ENCODE data around the gene LITAF. TPM values are rescaled to one million over a fixed set of nuclear protein-coding genes. Genes with fewer than 3 reads are reported as not detected.

Gene LITAF
- total RNA-seq, 4 donors from 2014 or later: 32.8 to 193 (median 101) TPM

- in situ Hi-C loops (cut with MboI; ENCODE audit: low pct_ligation_motif_present in 1 of 4, low pct_unique_long_range_greater_than_20kb in 1 of 4, low sequenced_read_pairs in 3 of 4) (loop anchor here in 3 of 4 donors (5.0 to 25.0 kb wide), 4 partner anchors 112 to 568 kb away; no protein-coding TSS in a partner anchor), intact Hi-C loops (cut with DNase I; ENCODE audit: low total_unique reads) (loop anchor here (10.0 kb wide), 1 partner anchor 184 kb away; no protein-coding TSS in a partner anchor)
- H3K27ac ChIP-seq: no peak overlapping the region
- H3K36me3 ChIP-seq: no peaks in the 10 kb centered on the region
- no peak overlapping the region for H3K4me3 ChIP-seq
- no peaks in the 10 kb centered on the region for H3K9me3 ChIP-seq
- WGBS, 2 donors (ENCODE audit: low coverage in 1 of 2): 63 to 64% methylated on average over 2 to 8 of the region's 8 CpGs
- H3K27me3 ChIP-seq: peaks cover 6% of the 10 kb centered on the region
- no peak for DNase-seq
- TF ChIP-seq POLR2AphosphoS5 (IDR thresholded peaks at IDR 0.05): no peak
- TF ChIP-seq EP300 (IDR thresholded peaks at IDR 0.05; ENCODE audit: low read depth): no peak
- no peak for TF ChIP-seq POLR2A (IDR thresholded peaks at IDR 0.05)
- no peak for TF ChIP-seq CTCF (IDR thresholded peaks at IDR 0.05)
- peaks cover 0 to 23% (median 7%) of the 10 kb centered on the region in 4 donors for H3K4me1 ChIP-seq
Measured at GRCh38 chr16:11530171-11530940, 56.4 kb downstream of the LITAF start.

GRCh38 chr16:11529285-11529684 is 57.4 kb downstream of the LITAF start:
- Histone ChIP-seq H3K9me3 (no peaks in the 10 kb centered on the region), H3K27ac (no peak overlapping the region), H3K27me3 (peaks cover 6% of the 10 kb centered on the region), H3K4me1 (peaks cover 0 to 13% (median 0%) of the 10 kb centered on the region in 4 donors), H3K36me3 (no peaks in the 10 kb centered on the region), H3K4me3 (no peak overlapping the region)
- intact Hi-C loops (cut with DNase I; ENCODE audit: low total_unique reads) (no loop called here), in situ Hi-C loops (cut with MboI; ENCODE audit: low pct_ligation_motif_present in 1 of 4, low pct_unique_long_range_greater_than_20kb in 1 of 4, low sequenced_read_pairs in 3 of 4) (loop anchor here in 3 of 4 donors (5.0 to 25.0 kb wide), 5 partner anchors 113 to 567 kb away; no protein-coding TSS in a partner anchor)
- TF ChIP-seq EP300 (IDR thresholded peaks at IDR 0.05; ENCODE audit: low read depth) (no peak), POLR2A (IDR thresholded peaks at IDR 0.05) (no peak), CTCF (IDR thresholded peaks at IDR 0.05) (no peak), POLR2AphosphoS5 (IDR thresholded peaks at IDR 0.05) (no peak)
- no peak for DNase-seq
- WGBS, 2 donors (ENCODE audit: low coverage in 1 of 2): 80 to 94% methylated on average over 4 of the region's 4 CpGs

GRCh38 chr16:11528053-11528452 is 58.7 kb downstream of the LITAF start:
- TF ChIP-seq POLR2A (IDR thresholded peaks at IDR 0.05) (no peak), POLR2AphosphoS5 (IDR thresholded peaks at IDR 0.05) (no peak), EP300 (IDR thresholded peaks at IDR 0.05; ENCODE audit: low read depth) (no peak), CTCF (IDR thresholded peaks at IDR 0.05) (no peak)
- intact Hi-C loops (cut with DNase I; ENCODE audit: low total_unique reads) (no loop called here), in situ Hi-C loops (cut with MboI; ENCODE audit: low pct_ligation_motif_present in 1 of 4, low pct_unique_long_range_greater_than_20kb in 1 of 4, low sequenced_read_pairs in 3 of 4) (loop anchor here in 3 of 4 donors (5.0 to 25.0 kb wide), 5 partner anchors 114 to 566 kb away; no protein-coding TSS in a partner anchor)
- H3K9me3 ChIP-seq: no peaks in the 10 kb centered on the region
- no peak overlapping the region for H3K27ac ChIP-seq
- WGBS, 2 donors (ENCODE audit: low coverage in 1 of 2): 40 to 77% methylated on average over 1 to 11 of the region's 11 CpGs
- DNase-seq: no peak
- peaks cover 0 to 1% (median 0%) of the 10 kb centered on the region in 4 donors for H3K4me1 ChIP-seq
- H3K36me3 ChIP-seq: no peaks in the 10 kb centered on the region
- H3K27me3 ChIP-seq: peaks cover 6% of the 10 kb centered on the region
- no peak overlapping the region for H3K4me3 ChIP-seq

GRCh38 chr16:11526655-11527350 is 59.9 kb downstream of the LITAF start:
- no peak for DNase-seq
- H3K4me1 ChIP-seq: no peaks in the 10 kb centered on the region
- 55 to 75% methylated on average over 3 to 14 of the region's 18 CpGs for WGBS, 2 donors (ENCODE audit: low coverage in 1 of 2)
- H3K36me3 ChIP-seq: no peaks in the 10 kb centered on the region
- H3K27me3 ChIP-seq: peaks cover 6% of the 10 kb centered on the region
- intact Hi-C loops (cut with DNase I; ENCODE audit: low total_unique reads) (no loop called here), in situ Hi-C loops (cut with MboI; ENCODE audit: low pct_ligation_motif_present in 1 of 4, low pct_unique_long_range_greater_than_20kb in 1 of 4, low sequenced_read_pairs in 3 of 4) (loop anchor here in 3 of 4 donors (5.0 to 25.0 kb wide), 5 partner anchors 115 to 565 kb away; no protein-coding TSS in a partner anchor)
- H3K9me3 ChIP-seq: no peaks in the 10 kb centered on the region
- no peak for TF ChIP-seq POLR2AphosphoS5 (IDR thresholded peaks at IDR 0.05)
- no peak for TF ChIP-seq CTCF (IDR thresholded peaks at IDR 0.05)
- no peak for TF ChIP-seq EP300 (IDR thresholded peaks at IDR 0.05; ENCODE audit: low read depth)
- no peak for TF ChIP-seq POLR2A (IDR thresholded peaks at IDR 0.05)
- no peak overlapping the region for H3K27ac ChIP-seq
- no peak overlapping the region for H3K4me3 ChIP-seq
